HEK293 (cell line): Measurements from ENCODE around the gene GRHL3.

Experiments used
- FEZF1 ChIP-seq: fragments of 450-650 bp; formaldehyde crosslinking; IDR thresholded peaks from 2 replicates; pipeline ENCODE4 v1.5.1; 2016; ENCODE audit warnings: missing biosample characterization, missing genetic modification characterization
- GLI4 ChIP-seq: fragments of 450-650 bp; formaldehyde crosslinking; IDR thresholded peaks from 2 replicates; pipeline ENCODE4 v1.5.1; 2016; ENCODE audit warnings: missing biosample characterization, missing genetic modification characterization
- GLIS1 ChIP-seq: fragments of 450-650 bp; formaldehyde crosslinking; IDR thresholded peaks from 2 replicates; pipeline ENCODE4 v1.5.1; 2016; ENCODE audit warnings: missing biosample characterization, missing genetic modification characterization
- HOXD13 ChIP-seq: sonication (generic); formaldehyde crosslinking; IDR thresholded peaks from 2 replicates; pipeline ENCODE4 v1.8.0; 2022; ENCODE audit warnings: missing genetic modification reagents, borderline replicate concordance
- KLF8 ChIP-seq: fragments of 450-650 bp; formaldehyde crosslinking; IDR thresholded peaks from 2 replicates; pipeline ENCODE4 v1.5.1; 2016; ENCODE audit warnings: missing biosample characterization, missing genetic modification characterization
- WT1 ChIP-seq: fragments of 450-650 bp; formaldehyde crosslinking; IDR thresholded peaks from 2 replicates; pipeline ENCODE4 v1.5.1; 2016; ENCODE audit warnings: missing biosample characterization, missing genetic modification characterization
- ZFP3 ChIP-seq: fragments of 450-650 bp; formaldehyde crosslinking; IDR thresholded peaks from 2 replicates; pipeline ENCODE4 v1.5.1; 2016; ENCODE audit warnings: low read depth, missing biosample characterization, missing genetic modification characterization
- ZNF112 ChIP-seq: fragments of 450-650 bp; formaldehyde crosslinking; IDR thresholded peaks from 2 replicates; pipeline ENCODE4 v1.5.0; 2017; ENCODE audit warnings: missing biosample characterization, missing genetic modification characterization
- ZNF114 ChIP-seq: fragments of 450-650 bp; formaldehyde crosslinking; IDR thresholded peaks from 2 replicates; pipeline ENCODE4 v1.5.0; 2017; ENCODE audit warnings: missing biosample characterization, missing genetic modification characterization
- ZNF121 ChIP-seq: fragments of 450-650 bp; formaldehyde crosslinking; IDR thresholded peaks from 2 replicates; pipeline ENCODE4 v1.5.1; 2016; ENCODE audit warnings: missing biosample characterization, missing genetic modification characterization
- ZNF138 ChIP-seq: fragments of 450-650 bp; formaldehyde crosslinking; IDR thresholded peaks from 2 replicates; pipeline ENCODE4 v1.5.1; 2016; ENCODE audit warnings: missing biosample characterization, missing genetic modification characterization, borderline replicate concordance
- ZNF140 ChIP-seq: fragments of 450-650 bp; formaldehyde crosslinking; IDR thresholded peaks from 2 replicates; pipeline ENCODE4 v1.5.1; 2016; ENCODE audit warnings: missing biosample characterization, missing genetic modification characterization
- ZNF174 ChIP-seq: fragments of 450-650 bp; formaldehyde crosslinking; IDR thresholded peaks from 2 replicates; pipeline ENCODE4 v1.5.0; 2017; ENCODE audit warnings: missing biosample characterization, mild to moderate bottlenecking, missing genetic modification characterization
- ZNF211 ChIP-seq: fragments of 450-650 bp; formaldehyde crosslinking; IDR thresholded peaks from 2 replicates; pipeline ENCODE4 v1.5.1; 2016; ENCODE audit warnings: low read depth, missing biosample characterization, missing genetic modification characterization
- ZNF214 ChIP-seq: fragments of 450-650 bp; formaldehyde crosslinking; IDR thresholded peaks from 2 replicates; pipeline ENCODE4 v1.5.1; 2017; ENCODE audit warnings: missing biosample characterization, mild to moderate bottlenecking, missing genetic modification characterization, borderline replicate concordance
- ZNF223 ChIP-seq: fragments of 450-650 bp; formaldehyde crosslinking; IDR thresholded peaks from 2 replicates; pipeline ENCODE4 v1.5.1; 2016; ENCODE audit warnings: missing biosample characterization, missing genetic modification characterization
- ZNF24 ChIP-seq: fragments of 450-650 bp; formaldehyde crosslinking; IDR thresholded peaks from 2 replicates; pipeline ENCODE4 v1.5.1; 2016; ENCODE audit warnings: missing biosample characterization, missing genetic modification characterization
- ZNF266 ChIP-seq: fragments of 450-650 bp; formaldehyde crosslinking; IDR thresholded peaks from 2 replicates; pipeline ENCODE4 v1.5.1; 2016; ENCODE audit warnings: missing biosample characterization, missing genetic modification characterization, low read depth
- ZNF292 ChIP-seq: fragments of 450-650 bp; formaldehyde crosslinking; IDR thresholded peaks from 2 replicates; pipeline ENCODE4 v1.5.1; 2016; ENCODE audit warnings: low read depth, missing biosample characterization, missing genetic modification characterization, borderline replicate concordance
- ZNF350 ChIP-seq: fragments of 450-650 bp; formaldehyde crosslinking; IDR thresholded peaks from 2 replicates; pipeline ENCODE4 v1.5.0; 2017; ENCODE audit warnings: missing biosample characterization, mild to moderate bottlenecking, missing genetic modification characterization
- ZNF354C ChIP-seq: fragments of 450-650 bp; formaldehyde crosslinking; IDR thresholded peaks from 2 replicates; pipeline ENCODE4 v1.5.1; 2016; ENCODE audit warnings: missing biosample characterization, missing genetic modification characterization, low read depth, borderline replicate concordance
- ZNF514 ChIP-seq: fragments of 450-650 bp; formaldehyde crosslinking; IDR thresholded peaks from 2 replicates; pipeline ENCODE4 v1.5.1; 2016; ENCODE audit warnings: missing biosample characterization, missing genetic modification characterization
- ZNF571 ChIP-seq: fragments of 450-650 bp; formaldehyde crosslinking; IDR thresholded peaks from 2 replicates; pipeline ENCODE4 v1.5.0; 2017; ENCODE audit warnings: missing biosample characterization, missing genetic modification characterization
- ZNF600 ChIP-seq: fragments of 450-650 bp; formaldehyde crosslinking; IDR thresholded peaks from 2 replicates; pipeline ENCODE4 v1.5.1; 2016; ENCODE audit warnings: missing biosample characterization, missing genetic modification characterization
- ZNF610 ChIP-seq: fragments of 450-650 bp; formaldehyde crosslinking; IDR thresholded peaks from 2 replicates; pipeline ENCODE4 v1.5.1; 2016; ENCODE audit warnings: missing biosample characterization, missing genetic modification characterization, borderline replicate concordance
- ZNF621 ChIP-seq: fragments of 450-650 bp; formaldehyde crosslinking; IDR thresholded peaks from 2 replicates; pipeline ENCODE4 v1.5.1; 2017; ENCODE audit warnings: missing biosample characterization, missing genetic modification characterization
- ZNF624 ChIP-seq: fragments of 450-650 bp; formaldehyde crosslinking; IDR thresholded peaks from 2 replicates; pipeline ENCODE4 v1.5.1; 2017; ENCODE audit warnings: missing biosample characterization, missing genetic modification characterization
- ZNF626 ChIP-seq: fragments of 450-650 bp; sonication (Bioruptor Pico); formaldehyde crosslinking; IDR thresholded peaks from 2 replicates; pipeline ENCODE4 v1.5.1; 2018; ENCODE audit warnings: missing biosample characterization, missing genetic modification characterization, inconsistent platforms
- ZNF639 ChIP-seq: fragments of 450-650 bp; formaldehyde crosslinking; IDR thresholded peaks from 2 replicates; pipeline ENCODE4 v1.5.1; 2016; ENCODE audit warnings: missing biosample characterization, missing genetic modification characterization
- ZNF664 ChIP-seq: fragments of 450-650 bp; formaldehyde crosslinking; IDR thresholded peaks from 2 replicates; pipeline ENCODE4 v1.5.1; 2016; ENCODE audit warnings: missing biosample characterization, missing genetic modification characterization
- ZNF677 ChIP-seq: fragments of 450-650 bp; IDR thresholded peaks from 2 replicates; pipeline ENCODE4 v1.5.0; 2018; ENCODE audit warnings: missing biosample characterization, mild to moderate bottlenecking, missing genetic modification characterization, moderate library complexity
- ZNF701 ChIP-seq: fragments of 450-650 bp; formaldehyde crosslinking; IDR thresholded peaks from 2 replicates; pipeline ENCODE4 v1.5.1; 2016; ENCODE audit warnings: missing biosample characterization, missing genetic modification characterization
- ZNF707 ChIP-seq: fragments of 450-650 bp; formaldehyde crosslinking; IDR thresholded peaks from 2 replicates; pipeline ENCODE4 v1.5.1; 2016; ENCODE audit warnings: missing biosample characterization, missing genetic modification characterization
- ZNF768 ChIP-seq: fragments of 450-650 bp; formaldehyde crosslinking; IDR thresholded peaks from 2 replicates; pipeline ENCODE4 v1.5.1; 2018; ENCODE audit warnings: missing biosample characterization, mild to moderate bottlenecking, missing genetic modification characterization
- ZNF776 ChIP-seq: fragments of 450-650 bp; formaldehyde crosslinking; IDR thresholded peaks from 2 replicates; pipeline ENCODE4 v1.5.0; 2017; ENCODE audit warnings: missing biosample characterization, missing genetic modification characterization, borderline replicate concordance
- ZNF777 ChIP-seq: fragments of 450-650 bp; formaldehyde crosslinking; IDR thresholded peaks from 2 replicates; pipeline ENCODE4 v1.5.1; 2017; ENCODE audit warnings: missing biosample characterization, missing genetic modification characterization, borderline replicate concordance
- ZNF830 ChIP-seq: fragments of 450-650 bp; IDR thresholded peaks from 2 replicates; pipeline ENCODE4 v1.5.0; 2018; ENCODE audit warnings: missing biosample characterization, missing genetic modification characterization, low read depth, mild to moderate bottlenecking, moderate library complexity
- ZSCAN30 ChIP-seq: fragments of 450-650 bp; IDR thresholded peaks from 2 replicates; pipeline ENCODE4 v1.5.1; 2018; ENCODE audit warnings: missing biosample characterization, mild to moderate bottlenecking, missing genetic modification characterization, moderate library complexity
- TF ChIP-seq, protein P1 (sequence below): fragments of 450-650 bp; formaldehyde crosslinking; IDR thresholded peaks from 2 replicates; pipeline ENCODE4 v1.5.1; 2016; ENCODE audit warnings: missing biosample characterization, missing genetic modification characterization
- TF ChIP-seq, protein P2 (sequence below): fragments of 450-650 bp; formaldehyde crosslinking; IDR thresholded peaks from 2 replicates; pipeline ENCODE4 v1.5.1; 2016; ENCODE audit warnings: missing biosample characterization, missing genetic modification characterization

Gene GRHL3

GRCh38 chr1:24321697-24322469 lies 2.7 kb downstream of the GRHL3 start (continued):
- TF ChIP-seq KLF8 (tag by site-specific recombination), result 0 out of 2 replicates have a peak, but pooled peaks have one; percentile 16
- no peak for TF ChIP-seq ZNF350 (tag by site-specific recombination)
- no peak for TF ChIP-seq ZNF514 (tag by site-specific recombination)
- TF ChIP-seq ZNF211 (tag by site-specific recombination), result no peak
- TF ChIP-seq ZNF621 (tag by site-specific recombination), result no peak
- no peak for TF ChIP-seq ZNF114 (tag by site-specific recombination)
- no peak for TF ChIP-seq ZNF223 (tag by site-specific recombination)
- no peak for TF ChIP-seq ZNF121 (tag by site-specific recombination)
- no peak for TF ChIP-seq ZNF112 (tag by site-specific recombination)
- no peak for TF ChIP-seq ZNF266 (tag by site-specific recombination)
- no peak for TF ChIP-seq ZNF138
- TF ChIP-seq, protein P1, sequence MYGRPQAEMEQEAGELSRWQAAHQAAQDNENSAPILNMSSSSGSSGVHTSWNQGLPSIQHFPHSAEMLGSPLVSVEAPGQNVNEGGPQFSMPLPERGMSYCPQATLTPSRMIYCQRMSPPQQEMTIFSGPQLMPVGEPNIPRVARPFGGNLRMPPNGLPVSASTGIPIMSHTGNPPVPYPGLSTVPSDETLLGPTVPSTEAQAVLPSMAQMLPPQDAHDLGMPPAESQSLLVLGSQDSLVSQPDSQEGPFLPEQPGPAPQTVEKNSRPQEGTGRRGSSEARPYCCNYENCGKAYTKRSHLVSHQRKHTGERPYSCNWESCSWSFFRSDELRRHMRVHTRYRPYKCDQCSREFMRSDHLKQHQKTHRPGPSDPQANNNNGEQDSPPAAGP, result 0 out of 2 replicates have a peak, but pooled peaks have one; percentile 52
- peak; percentile 86 for TF ChIP-seq ZNF24 (tag by site-specific recombination)
- TF ChIP-seq FEZF1 (tag by site-specific recombination), result peak; percentile 43; the same call in 1 of the 2 replicates
- TF ChIP-seq ZNF701, result no peak
- TF ChIP-seq ZNF140 (tag by site-specific recombination), result no peak
- no peak for TF ChIP-seq ZFP3
- TF ChIP-seq ZNF292 (tag by site-specific recombination), result no peak
- no peak for TF ChIP-seq ZNF707 (tag by site-specific recombination)
- no peak for TF ChIP-seq ZNF571 (tag by site-specific recombination)
- peak; percentile 48; the same call in 1 of the 2 replicates for TF ChIP-seq GLI4 (tag by site-specific recombination)
- peak; percentile 88 for TF ChIP-seq ZNF600 (tag by site-specific recombination)
- TF ChIP-seq ZNF174 (tag by site-specific recombination), result no peak
- TF ChIP-seq ZNF777 (tag by site-specific recombination), result no peak; the same call in 1 of the 2 replicates
- TF ChIP-seq ZNF639 (tag by site-specific recombination), result 0 out of 2 replicates have a peak, but pooled peaks have one; percentile 18
- no peak for TF ChIP-seq ZNF768 (tag by site-specific recombination)
- TF ChIP-seq ZNF776, result no peak
- no peak for TF ChIP-seq ZNF664 (tag by site-specific recombination)
- peak; percentile 64 for TF ChIP-seq WT1 (tag by site-specific recombination)
- TF ChIP-seq ZSCAN30 (tag by site-specific recombination), result peak; percentile 68
- TF ChIP-seq ZNF610 (tag by site-specific recombination), result no peak; the same call in 1 of the 2 replicates
- TF ChIP-seq ZNF677, result no peak; the same call in 1 of the 2 replicates
- TF ChIP-seq ZNF214 (tag by site-specific recombination), result no peak
- no peak for TF ChIP-seq ZNF830 (tag by site-specific recombination)
- TF ChIP-seq HOXD13 (CRISPR knock-in tag), result peak; percentile 40; the same call in 1 of the 2 replicates
- TF ChIP-seq GLIS1 (tag by site-specific recombination), result peak; percentile 93
- no peak for TF ChIP-seq ZNF354C (tag by site-specific recombination)
- no peak for TF ChIP-seq ZNF626 (tag by site-specific recombination)
- TF ChIP-seq, protein P2, sequence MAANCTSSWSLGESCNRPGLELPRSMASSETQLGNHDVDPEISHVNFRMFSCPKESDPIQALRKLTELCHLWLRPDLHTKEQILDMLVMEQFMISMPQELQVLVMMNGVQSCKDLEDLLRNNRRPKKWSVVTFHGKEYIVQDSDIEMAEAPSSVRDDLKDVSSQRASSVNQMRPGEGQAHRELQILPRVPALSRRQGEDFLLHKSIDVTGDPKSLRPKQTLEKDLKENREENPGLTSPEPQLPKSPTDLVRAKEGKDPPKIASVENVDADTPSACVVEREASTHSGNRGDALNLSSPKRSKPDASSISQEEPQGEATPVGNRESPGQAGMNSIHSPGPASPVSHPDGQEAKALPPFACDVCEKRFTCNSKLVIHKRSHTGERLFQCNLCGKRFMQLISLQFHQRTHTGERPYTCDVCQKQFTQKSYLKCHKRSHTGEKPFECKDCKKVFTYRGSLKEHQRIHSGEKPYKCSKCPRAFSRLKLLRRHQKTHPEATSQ, result peak; percentile 47; the same call in 1 of the 2 replicates
- no peak for TF ChIP-seq ZNF624 (tag by site-specific recombination)
